GM18951 (cell line): Measurements from ENCODE around the gene COL6A2.
"Not testable (repeated sequence)": the region's sequence is repeated elsewhere in the genome, so short reads cannot be mapped to it uniquely, and the experiment has no call there.

Experiments used
- POLR2A ChIP-seq: IDR thresholded peaks from 4 replicates; pipeline ENCODE4 v1.6.1; 2011; ENCODE audit warnings: mild to moderate bottlenecking; ENCODE audit not compliant: insufficient read length, insufficient read depth; ENCODE audit errors: extremely low read depth
- in situ Hi-C: fragments of 300-500 bp; cut with MboI; formaldehyde crosslinking; loops from one replicate; pipeline ENCODE4 v1.12.0; 2022; ENCODE audit warnings: low sequenced_read_pairs, mixed read lengths, inconsistent platforms; ENCODE audit not compliant: unreplicated experiment

Gene COL6A2

DNA sequence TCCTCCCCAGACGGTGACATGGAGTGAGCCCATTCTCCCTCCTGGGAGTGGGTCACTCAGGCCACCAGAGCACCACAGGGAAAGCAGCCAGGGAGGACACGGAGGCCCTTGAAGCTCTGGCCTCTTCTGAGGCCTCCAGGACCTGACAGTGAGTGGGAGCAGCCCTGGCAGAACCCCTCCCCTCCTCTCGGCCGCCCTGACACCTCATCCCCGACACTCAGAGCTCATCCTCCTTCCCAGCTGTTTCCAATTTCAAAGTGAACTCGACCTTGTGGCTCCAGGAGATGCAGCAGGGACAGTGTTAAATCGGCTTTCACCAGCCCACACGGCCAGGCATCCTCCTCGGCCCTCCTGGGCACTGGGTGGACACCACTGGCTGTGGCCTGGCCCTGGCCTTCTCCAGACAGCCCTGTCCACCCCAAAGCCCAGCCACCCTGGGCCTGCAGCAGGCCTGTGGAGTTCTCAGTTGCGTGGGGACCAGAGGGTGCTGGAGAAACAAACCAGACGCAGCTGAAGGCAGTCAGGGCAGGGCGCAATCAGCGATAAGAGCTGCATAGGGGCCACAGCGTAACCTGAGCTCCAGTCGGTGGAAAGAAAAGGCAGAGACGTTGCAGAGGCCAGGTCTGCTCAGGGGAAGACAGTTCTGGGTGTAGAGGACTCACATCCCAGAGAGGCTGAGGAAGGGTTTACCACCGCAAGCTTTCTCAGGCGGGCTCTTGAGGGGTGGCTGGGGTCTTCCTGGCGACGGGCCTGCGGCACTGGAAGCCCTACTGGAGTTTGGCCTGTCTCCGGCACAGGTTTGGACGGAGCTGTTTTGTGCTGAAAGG lies 30.4 kb downstream of the COL6A2 start:
- no peak for TF ChIP-seq POLR2A
- in situ Hi-C loops, result no loop called here

DNA sequence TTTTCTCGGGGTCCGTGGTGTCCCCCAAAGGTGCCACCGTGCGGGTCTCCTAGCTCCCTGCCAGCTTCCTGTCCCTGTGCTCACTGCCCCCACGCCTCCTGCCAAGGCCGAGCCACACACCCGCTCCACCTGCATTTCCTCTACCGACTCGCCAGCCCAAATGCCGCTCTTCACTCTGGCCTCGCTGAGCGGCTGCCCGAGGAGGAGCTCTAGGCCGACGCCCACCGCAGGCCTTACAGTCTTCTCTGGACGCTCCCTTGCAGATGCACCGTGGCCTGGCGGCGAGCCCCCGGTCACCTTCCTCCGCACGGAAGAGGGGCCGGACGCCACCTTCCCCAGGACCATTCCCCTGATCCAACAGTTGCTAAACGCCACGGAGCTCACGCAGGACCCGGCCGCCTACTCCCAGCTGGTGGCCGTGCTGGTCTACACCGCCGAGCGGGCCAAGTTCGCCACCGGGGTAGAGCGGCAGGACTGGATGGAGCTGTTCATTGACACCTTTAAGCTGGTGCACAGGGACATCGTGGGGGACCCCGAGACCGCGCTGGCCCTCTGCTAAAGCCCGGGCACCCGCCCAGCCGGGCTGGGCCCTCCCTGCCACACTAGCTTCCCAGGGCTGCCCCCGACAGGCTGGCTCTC lies 31.1 kb downstream of the COL6A2 start:
- in situ Hi-C loops, result no loop called here
- no peak for TF ChIP-seq POLR2A

DNA sequence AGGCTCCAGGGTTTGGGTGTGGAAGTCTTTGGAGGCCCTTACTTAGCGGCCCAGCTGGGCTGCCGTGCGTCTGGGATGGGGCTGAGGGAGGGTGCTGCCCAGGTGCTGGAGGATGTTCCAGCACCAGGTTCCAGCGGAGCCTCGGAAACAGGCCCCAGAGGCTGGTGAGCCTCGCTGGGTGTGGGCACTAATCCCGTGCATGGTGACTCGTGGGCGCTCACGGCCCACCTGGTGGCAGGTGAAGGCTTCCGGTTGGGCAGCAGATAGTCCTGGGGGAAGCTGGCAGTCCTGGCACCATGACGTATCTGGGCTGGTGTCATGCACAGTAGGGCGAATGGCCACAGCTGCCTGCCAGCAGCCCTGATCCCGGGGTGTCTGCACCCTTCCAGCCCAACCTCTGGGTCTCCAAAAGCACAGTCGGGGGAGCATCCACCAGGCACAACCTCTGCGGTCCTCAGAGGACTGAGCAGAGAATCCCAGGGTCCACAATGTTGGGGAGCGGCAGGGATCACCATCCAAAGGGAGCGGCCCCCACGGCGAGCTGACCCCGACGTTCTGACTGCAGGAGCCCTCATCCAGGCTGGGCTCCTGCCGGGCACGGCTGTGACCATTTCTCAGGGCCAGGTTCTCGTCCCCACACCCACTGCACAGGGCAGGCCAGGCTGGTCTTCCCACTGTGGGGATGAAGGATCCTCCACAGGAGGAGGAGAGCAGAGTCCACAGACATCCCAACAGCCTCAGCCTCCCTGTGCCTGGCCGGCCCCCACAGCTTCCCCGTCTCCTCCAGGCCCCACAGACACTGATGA lies 32.1 kb downstream of the COL6A2 start:
- no peak for TF ChIP-seq POLR2A
- in situ Hi-C loops, result no loop called here

GRCh38 chr21:46130831-46131587 lies 33.1 kb downstream of the COL6A2 start:
- in situ Hi-C loops, result no loop called here
- no peak for TF ChIP-seq POLR2A

GRCh38 chr21:46131588-46131837 lies 33.6 kb downstream of the COL6A2 start:
- TF ChIP-seq POLR2A, result no peak
- in situ Hi-C loops, result no loop called here

- in situ Hi-C loops, result no loop called here
- no peak for TF ChIP-seq POLR2A
Measured at GRCh38 chr21:46131838-46132651, 34.1 kb downstream of the COL6A2 start.

- no peak for TF ChIP-seq POLR2A
- in situ Hi-C loops, result no loop called here
Measured at GRCh38 chr21:46135782-46136395, 38.0 kb downstream of the COL6A2 start.

DNA sequence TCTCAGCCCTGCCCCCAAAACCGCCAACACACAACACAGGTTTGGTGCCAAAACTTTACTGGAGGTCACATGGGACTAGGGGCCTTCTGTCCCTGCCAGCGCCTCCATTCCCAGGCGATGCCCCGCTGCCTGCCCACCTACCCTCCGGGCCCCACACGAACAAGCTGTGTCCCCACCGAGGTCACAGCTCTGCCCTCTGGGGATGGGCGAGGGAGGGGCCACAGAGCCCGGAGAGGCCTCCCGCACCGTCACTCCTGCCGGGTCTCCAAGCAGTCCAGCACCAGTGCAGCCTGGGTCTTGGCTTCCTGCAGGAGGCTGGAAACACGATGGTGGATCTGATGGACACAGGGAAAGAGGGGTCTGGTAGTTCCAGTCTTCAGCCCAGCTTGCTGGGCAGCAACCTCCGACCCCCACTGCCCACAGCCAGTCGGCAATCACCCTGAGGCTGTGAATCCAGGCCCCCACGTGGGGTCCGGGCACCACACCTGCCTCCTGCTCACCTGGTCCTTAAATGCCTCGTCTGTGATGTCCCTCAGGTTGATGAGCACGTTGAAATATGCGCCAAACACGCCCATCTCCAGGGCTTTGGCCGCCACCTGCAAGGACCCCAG lies 38.9 kb downstream of the COL6A2 start:
- in situ Hi-C loops, result no loop called here
- no peak for TF ChIP-seq POLR2A

DNA sequence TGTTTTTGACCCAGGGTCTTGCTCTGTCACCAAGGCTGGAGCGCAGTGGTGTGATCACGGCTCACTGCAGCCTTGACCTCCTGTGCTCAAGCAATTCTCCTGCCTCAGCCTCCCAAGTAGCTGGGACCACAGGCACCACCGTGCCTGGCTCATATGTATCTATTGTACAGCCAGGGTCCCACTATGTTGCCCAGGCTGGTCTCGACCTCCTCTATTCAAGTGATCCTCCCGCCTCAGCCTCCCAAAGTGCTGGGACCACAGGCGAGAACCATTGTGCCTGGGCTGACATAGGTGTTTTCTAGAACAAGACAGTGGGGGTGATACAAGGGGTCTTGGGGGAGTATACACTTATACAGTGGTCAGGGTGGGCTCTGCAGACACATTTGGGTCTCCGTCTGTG lies 40.0 kb downstream of the COL6A2 start:
- in situ Hi-C loops, result no loop called here
- no peak for TF ChIP-seq POLR2A

- no peak for TF ChIP-seq POLR2A
- in situ Hi-C loops, result no loop called here
Measured at GRCh38 chr21:46138383-46138970, 40.6 kb downstream of the COL6A2 start.

- in situ Hi-C loops, result no loop called here
- TF ChIP-seq POLR2A, result no peak
Measured at GRCh38 chr21:46139686-46140085, 41.8 kb downstream of the COL6A2 start.

GRCh38 chr21:46140352-46141003 lies 42.6 kb downstream of the COL6A2 start:
- in situ Hi-C loops, result not testable (repeated sequence)
